Keratinocyte (primary cell): ENCODE results near the gene AKAP13.

ENCODE experiments used
- EZH2 ChIP-seq: IDR thresholded peaks from one replicate; pipeline ENCODE4 v1.6.1; 2012; ENCODE audit warnings: inconsistent platforms, mild to moderate bottlenecking, low read length, moderate library complexity
- TF ChIP-seq, protein P1 (sequence below), 3 experiments: IDR thresholded peaks in 1 of 3; conservative IDR thresholded peaks in 1 of 3; optimal IDR thresholded peaks in 1 of 3; 2 replicates in 2 of 3; 3 replicates in 1 of 3; pipeline versions ENCODE3 to v1.5.1; 2011; ENCODE audit warnings: low read length in 3 of 3, mild to moderate bottlenecking in 3 of 3, moderate library complexity in 2 of 3, control low read depth in 1 of 3, inconsistent platforms in 1 of 3; ENCODE audit not compliant: insufficient read depth in 2 of 3; ENCODE audit errors: extremely low read depth in 1 of 3

GRCh38 chr15:85694091-85694490 is 313.7 kb downstream of the AKAP13 start:
- TF ChIP-seq, protein P1, sequence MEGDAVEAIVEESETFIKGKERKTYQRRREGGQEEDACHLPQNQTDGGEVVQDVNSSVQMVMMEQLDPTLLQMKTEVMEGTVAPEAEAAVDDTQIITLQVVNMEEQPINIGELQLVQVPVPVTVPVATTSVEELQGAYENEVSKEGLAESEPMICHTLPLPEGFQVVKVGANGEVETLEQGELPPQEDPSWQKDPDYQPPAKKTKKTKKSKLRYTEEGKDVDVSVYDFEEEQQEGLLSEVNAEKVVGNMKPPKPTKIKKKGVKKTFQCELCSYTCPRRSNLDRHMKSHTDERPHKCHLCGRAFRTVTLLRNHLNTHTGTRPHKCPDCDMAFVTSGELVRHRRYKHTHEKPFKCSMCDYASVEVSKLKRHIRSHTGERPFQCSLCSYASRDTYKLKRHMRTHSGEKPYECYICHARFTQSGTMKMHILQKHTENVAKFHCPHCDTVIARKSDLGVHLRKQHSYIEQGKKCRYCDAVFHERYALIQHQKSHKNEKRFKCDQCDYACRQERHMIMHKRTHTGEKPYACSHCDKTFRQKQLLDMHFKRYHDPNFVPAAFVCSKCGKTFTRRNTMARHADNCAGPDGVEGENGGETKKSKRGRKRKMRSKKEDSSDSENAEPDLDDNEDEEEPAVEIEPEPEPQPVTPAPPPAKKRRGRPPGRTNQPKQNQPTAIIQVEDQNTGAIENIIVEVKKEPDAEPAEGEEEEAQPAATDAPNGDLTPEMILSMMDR (optimal IDR thresholded peaks at IDR 0.05 in 1 of 3, IDR thresholded peaks at IDR 0.05 in 1 of 3, conservative IDR thresholded peaks at IDR 0.05 in 1 of 3; ENCODE audit: extremely low read depth in 1 of 3, insufficient read depth in 2 of 3, low read length in 3 of 3) = no peak
- TF ChIP-seq EZH2 = no peak
